OCI-LY3 (cell line): ENCODE data around the gene PSG2.
"Not testable (repeated sequence)": the region's sequence is repeated elsewhere in the genome, so short reads cannot be mapped to it uniquely, and the experiment has no call there.

Experiments
- EZH2phosphoT487 ChIP-seq: fragments of 200-600 bp; shearing (Covaris generic); IDR thresholded peaks from 2 replicates; pipeline ENCODE4 v1.6.1; 2018; ENCODE audit warnings: antibody characterized with exemption, mixed run types, low read depth
- TF ChIP-seq, protein P1 (sequence below): fragments of 200-600, 300-600 bp; sonication (generic); IDR thresholded peaks from 2 replicates; pipeline ENCODE4 v1.5.1; 2014; ENCODE audit warnings: antibody characterized with exemption, low read length, low read depth

- TF ChIP-seq, protein P1, sequence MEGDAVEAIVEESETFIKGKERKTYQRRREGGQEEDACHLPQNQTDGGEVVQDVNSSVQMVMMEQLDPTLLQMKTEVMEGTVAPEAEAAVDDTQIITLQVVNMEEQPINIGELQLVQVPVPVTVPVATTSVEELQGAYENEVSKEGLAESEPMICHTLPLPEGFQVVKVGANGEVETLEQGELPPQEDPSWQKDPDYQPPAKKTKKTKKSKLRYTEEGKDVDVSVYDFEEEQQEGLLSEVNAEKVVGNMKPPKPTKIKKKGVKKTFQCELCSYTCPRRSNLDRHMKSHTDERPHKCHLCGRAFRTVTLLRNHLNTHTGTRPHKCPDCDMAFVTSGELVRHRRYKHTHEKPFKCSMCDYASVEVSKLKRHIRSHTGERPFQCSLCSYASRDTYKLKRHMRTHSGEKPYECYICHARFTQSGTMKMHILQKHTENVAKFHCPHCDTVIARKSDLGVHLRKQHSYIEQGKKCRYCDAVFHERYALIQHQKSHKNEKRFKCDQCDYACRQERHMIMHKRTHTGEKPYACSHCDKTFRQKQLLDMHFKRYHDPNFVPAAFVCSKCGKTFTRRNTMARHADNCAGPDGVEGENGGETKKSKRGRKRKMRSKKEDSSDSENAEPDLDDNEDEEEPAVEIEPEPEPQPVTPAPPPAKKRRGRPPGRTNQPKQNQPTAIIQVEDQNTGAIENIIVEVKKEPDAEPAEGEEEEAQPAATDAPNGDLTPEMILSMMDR: not testable (repeated sequence)
- not testable (repeated sequence) for TF ChIP-seq EZH2phosphoT487
Observed at GRCh38 chr19:43085796-43086530, 3.5 kb upstream of the PSG2 start.
